NCI-H128 (cell line): ENCODE measurements around the gene NAGLU.
A peak's percentile ranks its signal among the peaks of the same experiment; 100 is the strongest.

Source experiments
- DNase-seq: peaks from one replicate; lab custom pipeline; 2025; ENCODE audit not compliant: unreplicated experiment; lab: John Stamatoyannopoulos, UW

The NAGLU gene

DNA sequence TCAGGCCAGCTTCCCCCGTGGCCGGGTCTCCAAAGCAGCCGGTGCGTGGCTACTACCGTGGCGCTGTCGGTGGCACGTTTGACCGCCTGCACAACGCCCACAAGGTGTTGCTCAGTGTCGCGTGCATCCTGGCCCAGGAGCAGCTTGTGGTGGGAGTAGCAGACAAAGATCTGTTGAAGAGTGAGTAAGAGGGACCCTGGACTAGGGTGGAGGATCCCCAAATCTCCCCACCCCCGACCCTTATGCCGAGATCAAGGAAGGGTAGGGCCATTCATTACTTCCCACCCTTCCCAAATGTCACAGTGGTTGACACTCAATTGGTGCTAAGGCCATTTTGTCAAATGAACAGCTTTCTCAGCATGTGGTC, 27.1 kb downstream of the NAGLU start:
- DNase-seq: no peak

DNA sequence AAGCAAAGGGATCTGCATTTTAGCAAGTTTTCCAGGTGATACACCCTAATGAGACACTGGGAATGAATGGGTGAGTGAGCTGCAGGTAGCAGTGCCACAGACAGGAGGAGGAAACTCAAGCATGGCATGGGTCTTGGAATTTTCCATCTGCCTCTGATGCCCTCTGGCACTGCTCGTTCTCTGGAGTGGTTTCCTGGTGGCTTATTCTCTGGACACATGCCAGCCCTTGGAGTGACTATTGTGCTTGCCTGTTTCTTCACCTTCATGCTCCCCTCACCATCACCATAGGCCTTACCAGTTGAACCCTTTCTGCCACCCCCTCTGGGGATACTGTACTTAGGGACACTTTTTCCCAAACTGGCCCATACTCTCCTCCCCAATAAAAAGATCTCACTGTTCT, 27.5 kb downstream of the NAGLU start:
- no peak for DNase-seq

DNA sequence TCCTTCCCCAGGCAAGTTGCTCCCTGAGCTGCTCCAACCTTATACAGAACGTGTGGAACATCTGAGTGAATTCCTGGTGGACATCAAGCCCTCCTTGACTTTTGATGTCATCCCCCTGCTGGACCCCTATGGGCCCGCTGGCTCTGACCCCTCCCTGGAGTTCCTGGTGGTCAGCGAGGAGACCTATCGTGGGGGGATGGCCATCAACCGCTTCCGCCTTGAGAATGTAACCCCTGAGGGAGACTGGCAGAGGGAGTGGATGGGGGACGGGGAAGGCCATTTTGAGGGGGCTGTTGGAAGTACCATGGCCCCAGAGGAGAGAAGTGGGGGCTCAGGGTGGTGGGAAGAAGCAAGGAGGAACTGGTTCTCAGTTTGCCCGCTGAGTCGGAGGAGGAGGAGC, 27.9 kb downstream of the NAGLU start:
- no peak for DNase-seq

DNA sequence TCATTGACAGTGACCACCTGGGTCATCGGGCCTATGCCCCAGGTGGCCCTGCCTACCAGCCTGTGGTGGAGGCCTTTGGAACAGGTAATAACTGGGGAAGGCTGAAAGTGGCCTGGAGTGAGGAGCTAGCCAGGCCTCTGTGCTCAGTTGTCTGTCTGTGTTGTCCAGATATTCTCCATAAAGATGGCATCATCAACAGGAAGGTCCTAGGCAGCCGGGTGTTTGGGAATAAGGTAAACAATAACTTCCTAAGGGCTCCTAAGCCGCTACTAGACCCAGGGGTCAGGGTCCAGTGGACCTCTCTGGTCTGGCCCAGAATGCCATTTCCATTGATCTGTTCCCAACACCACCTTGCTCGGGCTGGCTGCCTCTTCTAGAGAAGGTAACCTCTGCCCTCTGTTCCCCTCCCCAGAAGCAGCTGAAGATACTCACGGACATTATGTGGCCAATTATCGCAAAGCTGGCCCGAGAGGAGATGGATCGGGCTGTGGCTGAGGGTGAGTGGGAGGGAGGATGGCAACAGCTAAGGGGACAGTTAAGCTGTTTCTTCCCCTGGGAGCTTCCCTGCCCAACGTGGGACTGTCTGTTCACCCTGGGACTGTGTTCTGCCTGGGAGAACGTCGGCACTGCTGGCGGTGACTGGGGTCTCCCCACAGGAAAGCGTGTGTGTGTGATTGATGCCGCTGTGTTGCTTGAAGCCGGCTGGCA, 28.9 kb downstream of the NAGLU start:
- no peak for DNase-seq

DNA sequence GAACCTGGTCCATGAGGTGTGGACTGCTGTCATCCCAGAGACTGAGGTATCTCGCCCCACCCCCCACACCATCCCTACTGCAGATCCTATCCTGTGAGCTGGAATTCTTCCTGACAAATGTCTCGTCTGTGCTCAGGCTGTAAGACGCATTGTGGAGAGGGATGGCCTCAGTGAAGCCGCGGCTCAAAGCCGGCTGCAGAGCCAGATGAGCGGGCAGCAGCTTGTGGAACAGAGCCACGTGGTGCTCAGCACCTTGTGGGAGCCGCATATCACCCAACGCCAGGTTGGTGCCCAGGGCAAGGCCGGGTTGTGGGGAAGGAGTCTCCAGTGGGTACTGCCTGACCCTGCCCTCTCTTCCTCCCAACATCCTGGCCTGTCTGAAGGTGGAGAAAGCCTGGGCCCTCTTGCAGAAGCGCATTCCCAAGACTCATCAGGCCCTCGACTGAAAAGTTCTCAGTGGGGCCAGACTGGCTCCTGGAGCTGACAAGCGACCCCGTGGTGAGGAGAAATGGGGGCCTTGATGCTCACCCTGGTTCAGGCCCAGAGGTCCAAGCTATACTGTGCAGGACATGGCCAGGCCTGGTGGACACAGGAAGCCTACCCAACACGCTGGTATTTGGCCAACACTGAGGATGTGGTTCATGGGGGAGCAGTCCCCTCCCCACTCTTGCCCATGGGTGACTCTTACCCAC, 29.6 kb downstream of the NAGLU start:
- no peak for DNase-seq

DNA sequence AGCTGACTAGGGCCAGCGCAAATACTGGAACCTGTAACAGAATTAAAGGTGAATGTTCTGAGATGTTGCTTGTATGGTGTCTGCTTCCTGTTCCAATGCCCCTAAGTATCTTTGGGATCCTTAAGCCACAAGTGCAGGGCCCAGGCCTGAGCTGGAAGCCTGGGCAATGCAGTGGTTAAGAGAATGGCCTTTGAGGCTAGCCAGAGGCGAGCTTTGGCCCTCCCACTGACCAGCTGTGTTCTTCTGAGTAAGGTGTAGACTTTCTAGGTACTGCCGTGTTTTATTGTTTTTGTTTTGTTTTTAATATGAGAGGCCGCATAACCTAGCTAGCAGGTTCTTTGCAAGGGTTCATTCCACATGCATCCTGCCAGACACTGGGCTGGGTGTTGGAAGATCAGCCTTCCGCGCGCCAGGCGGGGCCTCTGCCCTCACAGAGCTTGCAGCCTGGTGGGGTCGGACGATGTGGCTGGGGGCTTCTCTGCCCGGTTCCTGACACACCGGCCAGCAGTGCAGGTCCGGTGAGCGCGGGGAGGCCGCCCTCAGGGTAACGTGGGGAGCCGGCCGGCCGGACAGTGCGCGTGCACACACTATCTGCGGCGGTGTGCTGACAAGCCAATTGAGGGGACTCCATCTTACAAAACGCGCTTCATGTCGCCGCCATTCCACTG, 30.3 kb downstream of the NAGLU start:
- no peak for DNase-seq

DNA sequence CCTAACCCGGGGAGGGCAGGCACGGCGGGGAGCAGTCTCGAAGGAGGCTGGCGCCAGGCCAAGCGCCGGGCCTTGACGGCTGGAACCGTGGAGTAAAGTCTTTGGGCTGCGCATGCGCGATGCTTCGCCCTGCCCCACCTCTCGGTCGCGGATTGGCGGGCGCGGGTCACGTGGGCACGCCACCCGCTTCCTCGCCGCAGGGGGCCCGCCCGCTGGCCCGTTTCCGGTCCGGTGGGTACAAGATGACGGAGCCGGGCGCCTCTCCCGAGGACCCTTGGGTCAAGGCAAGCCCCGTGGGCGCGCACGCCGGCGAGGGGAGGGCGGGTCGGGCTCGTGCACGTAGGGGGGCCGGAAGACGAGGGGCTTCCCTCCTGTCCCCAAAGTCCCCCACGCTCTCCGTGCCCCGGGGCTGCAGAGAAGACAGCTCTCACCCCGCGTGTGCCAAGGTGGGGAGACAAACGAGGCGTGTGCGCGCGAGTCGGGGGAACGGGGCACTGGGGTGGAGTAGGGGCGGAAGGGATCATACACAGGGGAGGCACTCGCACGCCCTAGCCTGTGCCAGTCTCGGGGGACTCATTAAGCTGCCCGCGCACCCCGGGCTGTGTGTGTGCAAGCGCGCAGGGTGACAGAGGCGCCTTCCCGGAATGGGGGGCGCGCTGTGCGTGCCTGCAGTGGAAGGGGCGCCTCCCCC, 31.0 kb downstream of the NAGLU start, which contains the start of gene MLX:
TSS of gene MLX (plus strand) at position 218 of the 691 bp plus-strand sequence. CDS start at position 243, 25 bp downstream.
- peak; percentile 74 for DNase-seq

DNA sequence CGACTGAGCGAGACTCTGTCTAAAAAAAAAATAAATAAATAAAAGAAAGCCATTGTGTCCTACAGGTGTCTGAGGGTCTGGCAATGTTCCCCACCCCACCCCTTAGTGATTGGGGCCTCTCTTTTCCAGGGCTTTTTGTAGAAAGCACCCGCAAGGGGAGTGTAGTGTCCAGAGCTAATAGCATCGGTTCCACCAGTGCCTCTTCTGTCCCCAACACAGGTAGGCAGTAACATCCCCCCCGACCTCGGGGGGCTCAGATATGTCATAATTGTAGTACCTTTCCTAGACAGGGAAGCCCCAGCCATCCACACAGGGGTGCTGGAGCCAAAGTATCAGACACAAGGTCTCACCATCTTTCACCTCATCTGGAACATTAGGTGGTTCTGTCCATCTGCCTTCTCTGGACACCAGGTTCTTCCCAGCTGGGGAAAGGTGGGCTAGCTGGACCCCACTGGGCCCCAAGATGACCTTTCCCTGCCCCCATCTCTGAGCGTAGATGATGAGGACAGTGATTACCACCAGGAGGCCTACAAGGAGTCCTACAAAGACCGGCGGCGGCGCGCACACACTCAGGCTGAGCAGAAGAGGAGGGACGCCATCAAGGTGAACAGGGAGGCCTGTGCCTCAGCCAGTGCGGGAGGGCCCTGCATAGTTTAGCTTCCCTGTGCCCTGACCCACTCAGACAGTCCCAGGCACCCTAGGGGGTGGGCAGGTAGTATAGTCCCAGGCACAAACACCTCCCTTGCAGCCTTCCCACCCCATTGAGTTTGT, 32.5 kb downstream of the NAGLU start:
- DNase-seq: no peak

DNA sequence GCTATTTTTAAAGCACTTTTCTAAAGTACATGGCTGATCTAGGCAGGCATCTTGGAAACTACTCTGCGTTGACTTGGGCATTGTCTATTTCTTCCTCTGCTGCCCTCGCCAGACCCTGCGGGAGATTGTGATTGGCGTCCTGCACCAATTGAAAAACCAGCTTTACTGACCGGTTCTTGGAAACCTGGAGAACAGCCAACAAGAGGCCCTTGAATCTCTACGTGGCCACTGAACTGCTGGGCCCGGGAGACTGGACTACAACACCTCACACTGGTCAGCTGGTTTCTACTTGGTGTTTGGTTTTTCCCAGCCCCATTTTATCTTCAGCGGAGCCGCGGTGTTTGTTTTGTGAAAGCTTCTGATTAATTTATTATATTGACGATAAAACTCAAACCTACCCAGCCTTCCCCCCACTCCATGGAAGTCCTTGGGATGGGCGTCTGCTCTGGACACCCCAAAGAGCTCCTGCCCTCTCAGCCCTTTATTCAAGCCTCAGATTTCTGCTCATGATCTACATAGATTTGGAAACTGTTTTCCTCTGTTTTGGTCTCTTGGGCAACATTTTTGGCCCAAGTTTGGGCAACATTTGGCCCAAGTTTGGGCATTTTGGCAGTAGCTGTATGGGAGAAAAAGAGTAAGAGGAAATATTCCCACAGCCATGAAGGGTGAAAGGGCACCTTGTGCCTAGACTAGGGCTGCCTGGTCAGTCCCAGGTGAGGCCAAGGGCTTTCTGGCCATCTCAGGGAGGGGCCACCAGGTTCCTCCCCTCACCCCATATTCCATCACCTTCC, 35.6 kb downstream of the NAGLU start:
- no peak for DNase-seq

DNA sequence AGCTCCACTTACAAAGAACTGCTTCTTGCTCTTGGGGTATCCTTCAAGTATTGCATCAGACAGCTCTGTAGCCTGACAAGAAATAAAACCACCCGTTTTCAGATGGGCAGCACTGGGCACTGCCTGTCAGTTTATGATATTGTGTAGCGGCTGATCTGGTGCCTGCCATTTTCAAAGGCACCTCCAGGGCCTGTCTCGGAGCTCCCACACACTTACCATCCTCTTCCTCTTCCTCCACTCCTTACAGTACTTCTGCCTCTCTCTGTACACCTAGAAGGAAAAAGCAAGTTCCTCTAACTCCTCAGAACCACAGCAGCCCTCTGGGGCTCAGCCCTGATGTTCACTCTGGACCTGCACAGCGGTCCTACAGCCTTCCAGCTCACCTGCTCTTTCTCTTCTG, 37.1 kb downstream of the NAGLU start:
- DNase-seq: no peak

DNA sequence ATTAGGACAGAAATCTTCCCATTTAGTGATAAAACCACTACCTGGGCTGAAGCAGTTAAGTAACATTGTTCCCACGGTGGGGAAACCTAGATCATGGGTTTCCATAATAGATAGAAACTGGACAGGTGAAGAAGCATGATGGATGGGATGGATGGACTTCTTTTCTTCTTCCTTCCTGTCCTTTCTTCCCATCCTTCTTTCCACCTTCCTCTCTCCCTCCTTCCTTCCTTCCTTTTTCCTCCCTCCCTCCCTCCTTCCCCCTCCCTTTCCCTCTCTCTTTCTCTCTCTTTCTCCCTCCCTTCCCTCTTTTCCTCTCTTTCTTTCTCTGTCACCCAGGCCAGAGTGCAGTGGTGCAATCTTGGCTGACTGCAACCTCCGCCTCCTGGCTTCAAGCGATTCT, 38.4 kb downstream of the NAGLU start:
- DNase-seq: no peak

DNA sequence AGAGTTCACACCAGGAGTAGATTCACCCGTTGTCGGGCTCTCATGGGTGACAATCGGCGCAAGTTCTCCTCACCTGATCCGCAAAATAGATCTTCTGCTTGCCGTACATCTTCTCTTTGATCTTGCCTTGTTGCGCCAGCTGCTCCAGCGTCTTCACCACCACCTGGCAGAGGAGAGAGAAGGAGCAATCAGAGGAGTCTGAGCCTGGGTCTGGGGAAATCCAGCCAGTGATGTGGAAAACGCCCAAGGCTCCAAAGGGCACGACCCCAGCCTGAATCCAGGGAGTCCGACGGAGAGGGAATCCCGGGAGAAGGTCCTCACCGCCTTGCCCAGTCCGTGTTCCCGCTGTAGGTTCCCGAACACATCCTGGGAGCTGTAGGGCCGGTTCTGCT, 41.1 kb downstream of the NAGLU start:
- DNase-seq: no peak

DNA sequence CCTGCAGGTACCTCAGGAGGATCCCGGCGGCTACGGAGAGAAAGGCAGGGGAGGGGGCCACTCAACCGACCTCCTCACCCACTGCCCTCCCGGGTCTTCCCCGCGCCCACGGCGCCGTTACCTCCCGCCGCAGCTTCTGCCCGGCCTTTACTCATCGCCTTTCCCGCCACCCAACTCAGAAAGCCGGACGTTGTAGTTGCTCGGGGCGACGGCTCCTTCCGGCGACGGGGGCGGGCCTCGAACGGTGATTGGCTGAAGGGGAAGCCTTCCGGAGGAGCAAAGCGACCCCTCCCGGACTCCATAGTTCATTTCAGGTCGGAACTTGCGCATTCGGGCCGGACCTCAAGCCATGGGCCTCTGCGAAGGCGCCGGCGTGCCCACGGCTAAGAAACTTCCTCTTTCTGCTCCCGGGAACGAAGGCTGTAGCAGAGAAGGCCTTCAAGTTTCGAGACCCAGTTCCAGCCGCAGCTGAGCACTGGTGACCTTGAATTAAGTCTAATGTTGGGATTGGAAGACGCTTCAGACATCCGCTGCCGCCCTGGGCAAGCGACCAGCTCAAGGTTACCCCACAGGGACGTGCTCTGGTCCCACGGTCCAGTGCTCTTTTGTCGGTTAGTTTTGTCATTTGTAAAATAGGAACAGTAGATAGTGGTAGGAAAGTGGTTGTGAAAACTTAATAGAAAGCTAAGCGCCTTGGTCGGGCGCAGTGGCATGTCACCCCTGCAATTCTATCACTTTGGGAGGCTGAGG, 41.7 kb downstream of the NAGLU start, which contains the start of gene PSMC3IP:
TSS of gene PSMC3IP (minus strand) at position 198 of the 750 bp plus-strand sequence. CDS start at position 155, 43 bp downstream.
- DNase-seq: peak; percentile 59

DNA sequence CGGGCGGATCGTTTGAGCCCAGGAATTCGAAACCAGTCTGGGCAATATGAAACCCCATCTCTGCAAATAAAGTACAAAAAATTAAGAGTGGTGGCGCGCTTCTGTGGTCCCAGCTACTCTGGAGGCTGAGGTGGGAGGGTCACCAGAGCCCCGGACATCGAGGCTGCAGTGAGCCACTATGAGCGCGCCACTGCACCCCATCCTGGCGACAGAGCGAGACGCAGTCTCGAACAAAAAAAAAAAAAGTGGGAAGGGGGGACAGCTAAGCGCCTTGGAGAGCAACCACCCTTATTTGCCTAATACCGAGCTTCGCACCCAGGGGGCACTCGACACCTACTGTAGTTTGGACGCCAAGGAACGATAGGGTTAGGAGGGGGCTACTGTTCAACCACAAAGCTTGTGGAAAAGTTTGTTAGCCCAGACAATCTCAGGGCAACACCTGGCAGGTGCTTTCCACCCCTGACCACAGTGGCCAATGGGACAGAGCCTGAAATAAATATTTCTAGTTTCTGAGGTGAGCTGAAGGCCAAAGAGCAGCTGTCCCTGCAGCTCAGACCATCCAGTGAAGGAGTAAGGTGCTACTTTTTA, 42.3 kb downstream of the NAGLU start:
- peak; percentile 27 for DNase-seq

DNA sequence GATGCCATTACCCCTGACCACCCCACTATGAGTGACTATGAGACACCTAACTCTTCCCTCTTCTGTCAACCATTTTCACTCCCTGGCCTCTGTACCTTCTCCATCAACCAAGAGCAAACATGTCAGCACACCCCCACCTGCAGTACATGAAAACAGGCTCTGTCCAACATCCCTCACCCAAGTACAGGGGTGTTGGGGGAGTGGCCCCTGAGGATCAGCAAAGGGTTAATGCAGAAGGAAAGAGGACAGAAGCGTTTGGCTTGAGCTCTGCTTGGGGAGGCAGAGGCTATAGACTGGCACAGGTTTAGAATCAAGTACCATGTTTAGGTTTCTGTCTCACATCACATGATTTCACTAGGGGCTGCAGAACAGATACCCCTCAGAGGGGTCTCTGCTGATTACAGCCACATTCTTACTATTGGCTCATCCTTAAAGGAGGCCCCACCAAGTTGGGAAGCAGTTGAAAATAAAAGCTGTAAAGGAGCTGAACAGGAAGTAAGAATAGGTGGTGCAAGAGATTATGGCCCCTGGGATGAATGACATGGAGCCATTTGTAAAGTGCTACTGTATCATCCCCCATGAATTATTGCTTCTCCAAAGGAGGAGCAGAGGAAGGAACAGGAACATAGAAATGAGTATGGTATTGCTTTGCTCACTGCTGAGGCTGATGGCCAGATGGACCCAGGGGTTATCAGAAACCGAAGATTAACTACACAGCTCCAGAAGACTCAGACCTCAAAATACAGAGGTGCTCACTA, 43.9 kb downstream of the NAGLU start:
- no peak for DNase-seq

DNA sequence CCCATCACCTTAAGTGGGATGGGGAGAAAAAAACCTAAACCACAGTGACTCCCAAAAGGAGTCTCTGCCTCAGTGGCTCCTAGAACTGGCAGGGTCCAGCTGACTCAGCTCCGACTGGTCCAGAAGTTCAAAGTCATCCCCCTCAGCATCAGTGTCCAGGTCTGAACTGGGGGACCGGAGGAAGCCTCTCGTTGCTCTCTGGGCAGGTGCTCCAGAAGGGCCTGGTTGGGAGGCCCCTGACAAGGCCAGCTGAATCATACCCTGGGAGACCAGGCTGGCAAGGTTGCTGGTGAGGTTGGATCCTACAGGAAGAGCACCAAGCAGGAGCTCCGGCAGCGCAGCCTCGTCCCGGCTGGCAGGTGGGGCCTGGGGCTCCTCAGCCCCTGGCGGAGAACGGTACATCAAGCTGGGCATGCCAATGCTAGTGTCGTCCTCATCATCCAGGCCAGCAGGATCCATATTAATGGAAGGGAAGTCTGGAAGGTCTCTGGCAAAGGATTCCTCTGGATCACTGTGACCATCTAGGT, 45.8 kb downstream of the NAGLU start:
- no peak for DNase-seq

DNA sequence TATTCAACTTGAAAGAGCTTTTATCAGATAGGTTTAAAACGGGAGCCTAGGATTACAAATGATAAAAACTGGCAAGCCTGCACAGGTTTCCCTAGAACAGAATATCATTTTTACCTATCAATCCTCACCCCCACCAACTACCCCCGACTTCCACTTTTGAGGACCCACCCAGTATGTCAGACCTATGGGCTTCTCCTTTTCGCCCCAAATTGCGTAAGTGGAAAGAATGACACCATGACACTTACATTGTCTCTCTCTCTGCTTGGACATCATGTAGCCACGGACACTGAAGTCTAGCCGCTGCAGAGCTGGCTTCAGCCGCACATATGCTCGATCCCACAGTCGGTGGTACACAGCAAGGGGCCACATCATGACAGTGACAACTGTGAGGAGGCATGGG, 48.8 kb downstream of the NAGLU start:
- DNase-seq: no peak

DNA sequence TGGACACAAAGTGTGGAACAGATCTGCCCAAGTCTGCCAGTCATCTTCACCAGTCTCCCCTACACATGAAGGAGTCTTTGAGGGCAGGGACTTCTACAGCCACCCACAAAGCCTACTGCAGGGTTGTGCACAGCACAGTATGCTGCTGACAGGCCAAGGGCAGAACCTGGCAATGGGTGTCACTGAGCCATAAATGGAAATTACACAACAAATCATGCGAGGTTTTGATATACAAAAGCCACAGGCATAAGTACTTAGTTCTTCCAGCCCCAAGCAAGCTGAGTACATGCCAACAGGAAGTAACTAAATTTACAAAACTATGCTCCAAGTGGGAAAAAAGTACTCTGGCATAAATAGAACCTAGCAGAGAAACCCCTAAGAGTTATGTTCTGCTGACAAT, 49.3 kb downstream of the NAGLU start:
- DNase-seq: no peak
